ENCODE results near the gene MACROD1.

DNA sequence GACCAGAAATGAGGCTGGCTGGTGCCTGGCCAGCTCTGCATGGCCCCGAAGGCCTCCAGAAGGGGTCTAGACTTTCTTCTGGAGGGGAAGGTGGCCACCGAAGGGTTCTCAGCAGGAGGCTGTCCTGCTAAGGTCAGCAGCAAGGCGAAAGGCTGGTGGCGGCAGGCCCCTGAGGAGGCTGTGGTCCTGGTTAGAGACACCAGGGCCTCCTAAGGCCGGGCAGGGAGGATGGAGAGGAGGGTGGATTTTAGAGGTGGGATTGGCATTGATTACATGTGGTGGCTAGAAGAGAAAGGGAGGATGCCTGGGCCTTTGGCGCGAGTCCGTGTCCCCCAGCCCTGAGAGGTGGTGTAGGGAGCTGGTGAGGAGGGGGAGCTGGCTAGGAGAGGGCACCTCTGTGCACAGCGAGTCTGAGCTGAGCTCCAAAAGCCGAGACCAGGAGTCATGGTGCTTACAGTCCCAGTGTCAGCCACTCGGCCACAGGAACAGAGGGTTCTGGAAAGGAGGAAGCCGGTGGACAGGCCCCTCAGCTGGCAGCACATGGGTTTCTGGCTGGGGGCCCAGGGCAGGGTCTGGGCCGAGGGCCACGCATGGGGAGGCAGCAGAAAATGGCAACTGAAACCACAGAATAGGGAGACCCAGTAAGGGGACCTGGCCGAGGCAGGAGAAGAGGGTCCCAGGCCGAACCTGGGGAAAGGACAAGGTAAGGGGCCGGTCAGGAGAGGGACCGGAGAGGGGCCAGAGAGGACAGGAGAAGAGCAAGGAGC lies 43.1 kb upstream of the MACROD1 start:
- TF ChIP-seq, protein P1, sequence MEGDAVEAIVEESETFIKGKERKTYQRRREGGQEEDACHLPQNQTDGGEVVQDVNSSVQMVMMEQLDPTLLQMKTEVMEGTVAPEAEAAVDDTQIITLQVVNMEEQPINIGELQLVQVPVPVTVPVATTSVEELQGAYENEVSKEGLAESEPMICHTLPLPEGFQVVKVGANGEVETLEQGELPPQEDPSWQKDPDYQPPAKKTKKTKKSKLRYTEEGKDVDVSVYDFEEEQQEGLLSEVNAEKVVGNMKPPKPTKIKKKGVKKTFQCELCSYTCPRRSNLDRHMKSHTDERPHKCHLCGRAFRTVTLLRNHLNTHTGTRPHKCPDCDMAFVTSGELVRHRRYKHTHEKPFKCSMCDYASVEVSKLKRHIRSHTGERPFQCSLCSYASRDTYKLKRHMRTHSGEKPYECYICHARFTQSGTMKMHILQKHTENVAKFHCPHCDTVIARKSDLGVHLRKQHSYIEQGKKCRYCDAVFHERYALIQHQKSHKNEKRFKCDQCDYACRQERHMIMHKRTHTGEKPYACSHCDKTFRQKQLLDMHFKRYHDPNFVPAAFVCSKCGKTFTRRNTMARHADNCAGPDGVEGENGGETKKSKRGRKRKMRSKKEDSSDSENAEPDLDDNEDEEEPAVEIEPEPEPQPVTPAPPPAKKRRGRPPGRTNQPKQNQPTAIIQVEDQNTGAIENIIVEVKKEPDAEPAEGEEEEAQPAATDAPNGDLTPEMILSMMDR (IDR thresholded peaks at IDR 0.05): no peak
- TF ChIP-seq ZFX (IDR thresholded peaks at IDR 0.05; ENCODE audit: borderline replicate concordance): no peak
